Panc1 (cell line): ENCODE data around the gene B3GALT4. TPM values are rescaled to one million over a fixed set of nuclear protein-coding genes. Genes with fewer than 3 reads are reported as not detected.

Source experiments
- ATAC-seq: fragments of 200-7000 bp; cut with Tn5 transposase; 2 replicates; pipeline ENCODE4 v1.9.1; 2020; ENCODE audit warnings: mild to moderate bottlenecking, moderate library complexity
- BruUV-seq: library from RNA; stranded (reverse); fragments of 400-500 nt; replicated peaks from 2 replicates; lab custom pipeline; 2021; lab: Mats Ljungman, UMichigan
- CTCF ChIA-PET: fragments of 300-600 bp; sonication (Branson Sonifier 250); formaldehyde crosslinking; loops from one replicate; lab custom pipeline; 2022; ENCODE audit warnings: antibody characterized with exemption; lab: Charles Lee
- POLR2A ChIA-PET: fragments of 300-600 bp; sonication (Branson Sonifier 250); formaldehyde crosslinking; loops from one replicate; lab custom pipeline; 2022; ENCODE audit warnings: antibody characterized with exemption; lab: Charles Lee
- DNase-seq: peaks from one replicate; pipeline ENCODE4 v3.0.0-alpha.2; 2010; ENCODE audit warnings: low read depth, low spot score
- H3K27ac ChIP-seq: 2 replicates; pipeline ENCODE4 v1.5.1; 2011; ENCODE audit warnings: mild to moderate bottlenecking, low read length, inconsistent platforms
- H3K27me3 ChIP-seq: fragments of 200-500 bp; sonication (Bioruptor generic); 2 replicates; pipeline ENCODE4 v1.6.0; 2014; ENCODE audit warnings: low read length, inconsistent platforms; ENCODE audit not compliant: control insufficient read depth, insufficient read depth
- H3K36me3 ChIP-seq: fragments of 200-500 bp; sonication (Bioruptor generic); 2 replicates; pipeline ENCODE4 v1.5.1; 2014; ENCODE audit warnings: inconsistent platforms, mild to moderate bottlenecking, low read length, moderate library complexity; ENCODE audit not compliant: control insufficient read depth, insufficient read depth
- H3K4me1 ChIP-seq: 2 replicates; pipeline ENCODE4 v1.5.1; 2011; ENCODE audit warnings: inconsistent platforms, mild to moderate bottlenecking, low read length, moderate library complexity; ENCODE audit not compliant: control insufficient read depth, insufficient read depth
- H3K4me3 ChIP-seq, 2 experiments: 2 replicates each; pipeline ENCODE4 v1.5.1; 2011 to 2012; ENCODE audit warnings: low read depth in 2 of 2, low read length in 2 of 2, mild to moderate bottlenecking in 2 of 2, inconsistent platforms in 1 of 2, moderate library complexity in 1 of 2
- H3K9me3 ChIP-seq: fragments of 200-500 bp; sonication (Bioruptor generic); 2 replicates; pipeline ENCODE4 v1.5.1; 2014; ENCODE audit warnings: low read depth, mild to moderate bottlenecking, inconsistent platforms, low read length, moderate library complexity; ENCODE audit not compliant: control insufficient read depth, insufficient read depth
- CTCF ChIP-seq: fragments of 450-650 bp; IDR thresholded peaks from 2 replicates; pipeline ENCODE4 v1.5.1; 2017; ENCODE audit warnings: mild to moderate bottlenecking
- POLR2AphosphoS5 ChIP-seq: IDR thresholded peaks from 2 replicates; pipeline ENCODE4 v1.6.1; 2012; ENCODE audit warnings: mild to moderate bottlenecking, low read depth, low read length, moderate library complexity
- REST ChIP-seq, 2 experiments: IDR thresholded peaks; 2 replicates each; pipeline ENCODE4 v1.6.1; 2011 to 2012; ENCODE audit warnings: low read depth in 2 of 2, control low read depth in 1 of 2, low read length in 1 of 2, mild to moderate bottlenecking in 1 of 2, moderate library complexity in 1 of 2; ENCODE audit not compliant: insufficient read depth in 1 of 2
- SIN3A ChIP-seq: IDR thresholded peaks from 2 replicates; pipeline ENCODE4 v1.6.1; 2012; ENCODE audit warnings: low read depth, mild to moderate bottlenecking, low read length, moderate library complexity, borderline replicate concordance; ENCODE audit not compliant: insufficient read depth
- TCF7L2 ChIP-seq: IDR thresholded peaks from 2 replicates; pipeline ENCODE4 v1.6.1; 2011; ENCODE audit warnings: mild to moderate bottlenecking, low read depth, low read length, inconsistent platforms
- in situ Hi-C: cut with HindIII; loops from 2 replicates; pipeline ENCODE4 v1.10.0; 2016; ENCODE audit warnings: low sequenced_read_pairs, low pct_unique_long_range_greater_than_20kb
- intact Hi-C: fragments of 100-400 bp; cut with micrococcal nuclease; formaldehyde crosslinking; loops from one replicate; pipeline ENCODE4 v1.10.0; 2022; ENCODE audit not compliant: unreplicated experiment
- total RNA-seq: library from RNA; stranded (reverse); gene quantifications from one replicate; pipeline ENCODE4 v1.2.1, GENCODE V29; 2021; ENCODE audit not compliant: unreplicated experiment

The B3GALT4 gene
- total RNA-seq, 1 experiment from 2014 or later: 6.0 TPM

GRCh38 chr6:33236328-33236727 is 40.6 kb upstream of the B3GALT4 start:
- TF ChIP-seq POLR2AphosphoS5: no peak
- ChIA-PET POLR2A (interaction anchor here (0.6 kb wide), 1 partner anchor 76 kb away, joined by 3 read pairs; no protein-coding TSS in a partner anchor), CTCF (interaction anchor here (0.6 kb wide), 1 partner anchor 13 kb away, joined by 3 read pairs; no protein-coding TSS in a partner anchor)
- BruUV-seq: no TSS peak
- Histone ChIP-seq H3K4me3 (no peak overlapping the region), H3K4me1 (no peaks in the 10 kb centered on the region), H3K27me3 (no peaks in the 10 kb centered on the region), H3K36me3 (no peaks in the 10 kb centered on the region), H3K9me3 (no peaks in the 10 kb centered on the region), H3K27ac (no peak overlapping the region)
- no peak for DNase-seq
- in situ Hi-C loops: no loop called here
- intact Hi-C loops: no loop called here
- ATAC-seq: no peak

- Histone ChIP-seq H3K9me3 (no peaks in the 10 kb centered on the region), H3K36me3 (no peaks in the 10 kb centered on the region), H3K27me3 (no peaks in the 10 kb centered on the region), H3K4me3 (no peak overlapping the region), H3K4me1 (no peaks in the 10 kb centered on the region), H3K27ac (no peak overlapping the region)
- no TSS peak for BruUV-seq
- intact Hi-C loops (no loop called here), in situ Hi-C loops (no loop called here)
- ATAC-seq: no peak
- CTCF ChIA-PET: interaction anchor here (0.6 kb wide), 1 partner anchor 9 kb away, joined by 4 read pairs; no protein-coding TSS in a partner anchor
- TF ChIP-seq SIN3A (no peak), REST (IDR thresholded peaks at IDR 0.05; ENCODE audit: insufficient read depth in 1 of 2, low read depth in 2 of 2, low read length in 1 of 2) (no peak), POLR2AphosphoS5 (no peak), TCF7L2 (no peak), CTCF (no peak)
- POLR2A ChIA-PET: interaction anchor here (0.6 kb wide), 1 partner anchor 77 kb away, joined by 3 read pairs; no protein-coding TSS in a partner anchor
- DNase-seq: no peak
Measured at GRCh38 chr6:33236852-33237251, 40.1 kb upstream of the B3GALT4 start.

- ChIA-PET POLR2A (interaction anchor here (0.5 kb wide), 1 partner anchor 29 kb away, joined by 6 read pairs; no protein-coding TSS in a partner anchor), CTCF (no interaction called here)
- in situ Hi-C loops (no loop called here), intact Hi-C loops (no loop called here)
- TF ChIP-seq SIN3A (no peak), CTCF (no peak)
- Histone ChIP-seq H3K27me3 (no peaks in the 10 kb centered on the region), H3K4me3 (no peak overlapping the region), H3K27ac (no peak overlapping the region), H3K9me3 (no peaks in the 10 kb centered on the region), H3K4me1 (no peaks in the 10 kb centered on the region), H3K36me3 (no peaks in the 10 kb centered on the region)
- DNase-seq (no peak), ATAC-seq (no peak)
- BruUV-seq: no TSS peak
Measured at GRCh38 chr6:33237741-33238140, 39.2 kb upstream of the B3GALT4 start.
